ENCODE measurements around the gene PTGIR.

DNA sequence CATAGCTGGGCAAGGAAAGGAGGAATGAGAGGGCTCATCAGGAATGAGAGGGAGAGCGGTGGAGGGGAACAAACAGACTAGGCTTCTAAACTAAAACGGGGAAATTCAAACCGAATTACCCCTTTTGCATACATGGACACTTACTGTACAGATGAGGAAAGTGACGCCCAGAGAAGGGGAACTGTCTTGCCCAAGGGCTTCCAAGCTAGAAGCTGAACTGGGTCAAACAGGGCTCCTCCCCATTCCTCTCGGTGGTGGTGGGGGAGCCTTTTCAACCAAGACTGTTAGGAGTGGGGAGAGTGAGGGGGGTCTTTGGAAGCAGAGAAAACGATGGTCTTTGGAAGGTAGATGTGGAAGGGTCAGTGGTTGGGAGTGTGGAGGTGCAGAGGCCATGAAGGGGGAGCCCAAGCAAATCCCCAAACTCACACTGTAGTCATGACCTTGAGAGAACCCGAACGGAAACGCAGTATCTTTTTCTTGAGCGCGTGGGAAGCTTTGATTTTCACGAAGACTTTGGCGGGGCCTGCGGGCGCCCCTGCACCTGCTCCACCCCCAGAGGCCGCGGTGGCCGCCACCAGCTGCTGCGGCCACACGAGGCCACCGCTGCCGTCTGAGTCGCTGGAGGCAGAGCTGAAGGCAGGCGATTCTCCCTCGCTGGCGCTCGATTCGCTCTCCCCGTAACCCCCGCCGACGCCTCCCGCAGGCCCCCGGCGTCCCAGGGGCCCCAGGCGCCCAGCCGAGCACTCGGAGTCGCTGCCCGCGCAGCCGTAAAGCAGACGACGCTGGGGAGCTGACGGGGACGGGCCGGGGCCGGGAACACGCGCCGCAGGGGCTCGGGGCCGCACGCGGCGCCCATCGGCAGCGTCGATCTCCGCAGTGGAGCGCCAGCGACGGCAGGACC, 23.4 kb upstream of the PTGIR start:
- TF ChIP-seq, protein P1, sequence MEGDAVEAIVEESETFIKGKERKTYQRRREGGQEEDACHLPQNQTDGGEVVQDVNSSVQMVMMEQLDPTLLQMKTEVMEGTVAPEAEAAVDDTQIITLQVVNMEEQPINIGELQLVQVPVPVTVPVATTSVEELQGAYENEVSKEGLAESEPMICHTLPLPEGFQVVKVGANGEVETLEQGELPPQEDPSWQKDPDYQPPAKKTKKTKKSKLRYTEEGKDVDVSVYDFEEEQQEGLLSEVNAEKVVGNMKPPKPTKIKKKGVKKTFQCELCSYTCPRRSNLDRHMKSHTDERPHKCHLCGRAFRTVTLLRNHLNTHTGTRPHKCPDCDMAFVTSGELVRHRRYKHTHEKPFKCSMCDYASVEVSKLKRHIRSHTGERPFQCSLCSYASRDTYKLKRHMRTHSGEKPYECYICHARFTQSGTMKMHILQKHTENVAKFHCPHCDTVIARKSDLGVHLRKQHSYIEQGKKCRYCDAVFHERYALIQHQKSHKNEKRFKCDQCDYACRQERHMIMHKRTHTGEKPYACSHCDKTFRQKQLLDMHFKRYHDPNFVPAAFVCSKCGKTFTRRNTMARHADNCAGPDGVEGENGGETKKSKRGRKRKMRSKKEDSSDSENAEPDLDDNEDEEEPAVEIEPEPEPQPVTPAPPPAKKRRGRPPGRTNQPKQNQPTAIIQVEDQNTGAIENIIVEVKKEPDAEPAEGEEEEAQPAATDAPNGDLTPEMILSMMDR (IDR thresholded peaks at IDR 0.05): no peak
- no peak for TF ChIP-seq POLR2A (IDR thresholded peaks at IDR 0.05)
